ENCODE results near the gene HNRNPA3.
"Not testable (repeated sequence)": the region's sequence is repeated elsewhere in the genome, so short reads cannot be mapped to it uniquely, and the experiment has no call there.

HNRNPA3 gene

DNA sequence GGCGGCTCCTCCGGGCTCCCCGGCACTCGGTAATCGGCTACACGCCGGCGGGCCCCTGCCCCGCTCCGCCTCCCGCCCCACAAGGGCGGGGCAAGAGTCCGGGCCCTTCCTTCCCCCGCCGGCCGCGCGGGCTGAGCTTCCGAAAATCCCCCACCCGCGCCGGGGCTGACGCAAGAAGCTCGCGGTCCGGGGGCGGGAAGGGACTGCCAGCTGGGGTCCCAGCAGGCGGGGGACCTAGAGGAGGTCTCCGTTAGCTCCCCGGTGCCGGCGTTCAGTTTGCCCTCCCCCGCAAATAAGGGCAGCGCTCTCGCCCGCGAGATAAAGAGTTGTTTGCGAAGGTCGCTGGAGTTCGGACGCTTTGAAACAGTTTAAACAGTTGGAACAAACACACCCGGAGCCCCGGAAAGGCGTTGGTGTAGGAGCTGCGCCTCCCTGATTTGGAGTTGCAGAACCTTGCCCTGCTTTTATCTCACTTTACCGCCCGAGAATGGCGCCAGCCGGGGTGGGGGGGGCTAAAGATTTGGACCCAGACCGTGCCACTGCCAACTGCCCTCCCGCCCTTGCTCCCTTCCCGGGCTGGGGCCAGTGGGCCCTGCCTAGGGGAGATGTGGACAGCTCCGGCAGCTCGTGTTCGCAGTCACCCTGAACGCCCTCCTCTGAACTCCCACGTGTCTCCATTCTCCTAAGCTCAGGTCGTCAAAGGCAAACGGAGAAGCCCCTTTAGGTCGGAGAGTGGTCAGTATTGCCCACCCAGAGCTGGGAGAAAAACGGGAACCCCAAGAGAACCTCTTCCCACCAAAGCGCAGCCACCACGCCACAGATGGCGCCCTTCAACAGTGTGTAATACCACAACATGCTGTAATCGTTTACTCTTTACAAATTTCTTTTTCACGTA lies 52.3 kb downstream of the HNRNPA3 start, which contains the start of gene NFE2L2:
Gene NFE2L2 (minus strand): TSS at position 35 of the 895 bp plus-strand sequence. CDS start 151 bp downstream, outside the sequence.
- peaks cover 12% of the 10 kb centered on the region for H3K36me3 ChIP-seq (ENCODE audit: control insufficient read depth, insufficient read depth, low read length)
- peaks cover 18% of the 10 kb centered on the region for H3K4me1 ChIP-seq (ENCODE audit: control insufficient read depth, insufficient read depth, low read length, poor library complexity, severe bottlenecking)
- no peaks in the 10 kb centered on the region for H3K9me3 ChIP-seq (ENCODE audit: control insufficient read depth, low read length)
- 0% methylated on average over 36 to 39 of the region's 66 CpGs for WGBS, 2 experiments (ENCODE audit: insufficient coverage in 2 of 2)
- peak within 1 kb of the TSS; percentile 91 for H3K4me3 ChIP-seq (ENCODE audit: extremely low read depth, insufficient read depth, low read length, poor library complexity, severe bottlenecking)
- H3K27ac ChIP-seq (ENCODE audit: low read depth, low read length, severe bottlenecking), result peak within 1 kb of the TSS; percentile 98

DNA sequence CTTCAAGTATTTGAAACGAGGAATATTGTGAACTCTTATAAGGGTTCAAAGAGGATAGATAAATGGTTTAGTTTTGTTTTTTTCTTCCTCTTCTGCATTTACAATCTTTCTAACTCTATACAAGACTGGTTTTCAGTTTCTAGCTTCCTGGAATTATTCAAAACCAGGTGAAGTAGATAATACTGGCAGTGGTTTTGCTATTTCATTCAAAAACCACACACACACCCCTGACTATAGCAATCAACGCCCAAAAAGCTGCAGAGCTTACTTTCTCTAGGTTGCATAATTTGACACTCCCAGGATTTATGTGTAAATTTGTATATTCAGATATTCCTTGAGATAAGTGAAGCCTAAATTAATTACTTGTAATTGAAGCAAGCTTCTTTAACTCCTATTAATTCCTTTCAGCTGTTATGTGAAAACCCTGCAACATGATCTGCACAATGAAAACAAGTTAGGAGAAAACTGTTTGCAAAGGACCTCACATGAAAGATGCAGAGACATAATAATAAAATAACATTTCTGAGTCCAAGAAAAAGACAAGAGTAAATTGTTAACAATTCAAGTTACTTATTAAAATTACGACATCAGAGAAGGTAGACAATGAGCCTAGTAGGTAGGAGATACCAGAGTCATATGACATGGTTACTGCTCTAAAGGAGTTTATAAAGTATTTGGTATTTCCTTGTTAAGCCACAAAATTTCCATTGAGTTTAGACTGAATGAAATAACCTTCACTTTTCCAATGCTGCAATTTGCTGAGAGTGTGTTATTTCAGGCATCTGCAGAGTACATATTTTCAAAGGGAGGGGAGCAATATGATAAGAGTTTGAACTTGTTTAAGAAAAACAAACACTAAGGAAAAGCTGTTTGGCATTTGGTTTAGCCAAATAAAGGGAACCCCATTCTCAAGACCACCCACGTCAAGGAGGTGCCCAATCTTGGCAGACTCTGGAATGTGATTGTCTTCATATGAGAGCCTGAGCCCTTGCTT lies 53.5 kb downstream of the HNRNPA3 start:
- H3K4me3 ChIP-seq (ENCODE audit: extremely low read depth, insufficient read depth, low read length, poor library complexity, severe bottlenecking), result no peak overlapping the region
- peaks cover 18% of the 10 kb centered on the region for H3K4me1 ChIP-seq (ENCODE audit: control insufficient read depth, insufficient read depth, low read length, poor library complexity, severe bottlenecking)
- WGBS, 2 experiments (ENCODE audit: insufficient coverage in 2 of 2), result 80 to 83% methylated on average over 1 of the region's 4 CpGs
- H3K9me3 ChIP-seq (ENCODE audit: control insufficient read depth, low read length), result no peaks in the 10 kb centered on the region
- peaks cover 5% of the 10 kb centered on the region for H3K36me3 ChIP-seq (ENCODE audit: control insufficient read depth, insufficient read depth, low read length)
- H3K27ac ChIP-seq (ENCODE audit: low read depth, low read length, severe bottlenecking), result no peak overlapping the region

DNA sequence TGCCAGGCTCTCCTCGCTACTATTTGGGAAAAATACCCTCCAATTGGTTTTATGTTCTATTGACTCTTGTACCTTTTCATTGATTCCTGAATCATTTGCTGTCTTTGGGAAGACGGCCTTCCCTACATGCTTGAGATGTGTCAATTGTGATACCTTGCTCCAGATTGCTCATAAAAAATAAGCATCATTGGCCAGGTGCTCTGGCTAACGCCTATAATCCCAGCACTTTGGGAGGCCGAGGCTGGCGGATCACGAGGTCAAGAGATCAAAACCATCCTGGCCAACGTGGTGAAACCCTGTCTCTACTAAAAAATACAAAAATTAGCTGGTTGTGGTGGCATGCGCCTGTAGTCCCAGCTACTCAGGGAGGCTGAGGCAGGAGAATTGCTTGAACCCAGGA lies 54.4 kb downstream of the HNRNPA3 start:
- WGBS, 2 experiments (ENCODE audit: insufficient coverage in 2 of 2), result 98 to 100% methylated on average over 7 of the region's 8 CpGs
- H3K4me3 ChIP-seq (ENCODE audit: extremely low read depth, insufficient read depth, low read length, poor library complexity, severe bottlenecking); H3K27ac ChIP-seq (ENCODE audit: low read depth, low read length, severe bottlenecking): not testable (repeated sequence)

DNA sequence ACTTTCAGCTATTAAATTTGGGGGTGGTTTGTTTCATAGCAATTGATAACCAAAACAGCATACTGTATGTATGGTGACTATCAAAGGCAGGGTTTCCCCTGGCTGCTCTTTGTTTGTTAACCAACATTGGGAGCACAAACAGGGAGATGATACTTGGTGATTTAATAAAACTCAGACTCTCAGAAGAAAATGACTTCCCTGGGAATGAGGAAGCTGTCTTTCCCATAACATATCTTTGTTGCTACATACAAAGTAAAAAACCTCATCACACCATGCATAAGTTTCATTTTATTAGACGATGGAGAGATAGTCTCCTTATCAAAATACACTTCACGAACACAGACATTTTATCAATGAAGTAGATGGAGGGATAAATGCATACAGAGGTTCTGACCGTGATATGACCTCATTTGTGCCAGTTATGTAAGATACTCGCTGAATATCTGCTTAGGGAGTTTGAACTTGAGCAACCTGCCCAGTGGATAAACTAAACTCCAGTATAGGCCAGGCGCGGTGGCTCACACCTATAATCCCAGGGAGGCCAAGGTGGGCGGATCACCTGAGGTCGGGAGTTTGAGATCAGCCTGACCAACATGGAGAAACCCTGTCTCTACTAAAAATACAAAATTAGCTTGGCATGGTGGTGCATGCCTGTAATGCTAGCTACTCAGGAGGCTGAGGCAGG lies 55.7 kb downstream of the HNRNPA3 start:
- H3K4me1 ChIP-seq (ENCODE audit: control insufficient read depth, insufficient read depth, low read length, poor library complexity, severe bottlenecking), result peaks cover 15% of the 10 kb centered on the region
- no peak overlapping the region for H3K27ac ChIP-seq (ENCODE audit: low read depth, low read length, severe bottlenecking)
- no peak overlapping the region for H3K4me3 ChIP-seq (ENCODE audit: extremely low read depth, insufficient read depth, low read length, poor library complexity, severe bottlenecking)
- WGBS, 2 experiments (ENCODE audit: insufficient coverage in 2 of 2), result 88 to 97% methylated on average over 3 to 6 of the region's 8 CpGs
- no peaks in the 10 kb centered on the region for H3K9me3 ChIP-seq (ENCODE audit: control insufficient read depth, low read length)
- H3K36me3 ChIP-seq (ENCODE audit: control insufficient read depth, insufficient read depth, low read length), result no peaks in the 10 kb centered on the region

More for the DNA sequence above, 54.4 kb downstream of the HNRNPA3 start:
- H3K36me3 ChIP-seq (ENCODE audit: control insufficient read depth, insufficient read depth, low read length); H3K9me3 ChIP-seq (ENCODE audit: control insufficient read depth, low read length): not testable (repeated sequence)
- peaks cover 15% of the 10 kb centered on the region for H3K4me1 ChIP-seq (ENCODE audit: control insufficient read depth, insufficient read depth, low read length, poor library complexity, severe bottlenecking)

DNA sequence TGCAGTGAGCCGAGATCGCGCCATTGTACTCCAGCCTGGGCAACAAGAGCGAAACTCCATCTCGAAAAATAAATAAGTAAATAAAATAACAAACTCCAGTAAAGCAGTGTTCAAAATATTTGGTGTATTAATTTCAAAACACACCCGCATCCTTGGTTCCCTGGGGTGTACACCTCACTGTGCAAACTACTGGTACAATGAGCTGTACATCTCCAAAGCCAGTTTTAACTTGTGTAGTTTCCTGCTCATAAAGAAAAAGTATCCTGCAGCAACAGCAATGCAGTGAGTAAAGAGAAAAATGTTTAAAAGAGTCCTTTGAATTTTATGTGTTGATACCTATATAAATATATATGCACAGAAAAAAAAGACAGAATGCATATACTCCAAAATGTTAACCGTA lies 56.3 kb downstream of the HNRNPA3 start:
- H3K4me1 ChIP-seq (ENCODE audit: control insufficient read depth, insufficient read depth, low read length, poor library complexity, severe bottlenecking), result peaks cover 15% of the 10 kb centered on the region
- no peaks in the 10 kb centered on the region for H3K36me3 ChIP-seq (ENCODE audit: control insufficient read depth, insufficient read depth, low read length)
- H3K27ac ChIP-seq (ENCODE audit: low read depth, low read length, severe bottlenecking), result no peak overlapping the region
- H3K9me3 ChIP-seq (ENCODE audit: control insufficient read depth, low read length), result no peaks in the 10 kb centered on the region
- WGBS, 2 experiments (ENCODE audit: insufficient coverage in 2 of 2), result 100% methylated on average over 1 of the region's 7 CpGs; no CpG with 5 or more reads in 1 of the 2 experiments
- H3K4me3 ChIP-seq (ENCODE audit: extremely low read depth, insufficient read depth, low read length, poor library complexity, severe bottlenecking), result no peak overlapping the region

DNA sequence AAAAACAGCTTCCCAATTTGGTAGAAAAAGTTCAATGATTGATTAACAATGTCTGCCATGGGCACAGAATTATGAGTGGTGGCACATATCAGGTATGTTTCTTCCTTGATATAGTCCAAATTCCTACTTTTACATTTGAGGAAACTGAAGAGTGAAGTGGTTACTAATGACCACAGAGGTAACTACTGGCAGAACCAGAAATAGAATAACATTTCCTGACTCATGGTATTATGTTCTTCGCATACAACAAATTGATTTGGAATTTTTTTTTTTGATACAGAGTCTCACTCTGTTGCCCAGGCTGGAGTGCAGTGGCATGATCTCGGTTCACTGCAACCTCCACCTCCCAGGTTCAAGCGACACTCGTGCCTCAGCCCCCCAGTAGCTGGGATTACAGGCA lies 57.9 kb downstream of the HNRNPA3 start:
- no peak overlapping the region for H3K4me3 ChIP-seq (ENCODE audit: extremely low read depth, insufficient read depth, low read length, poor library complexity, severe bottlenecking)
- no peaks in the 10 kb centered on the region for H3K9me3 ChIP-seq (ENCODE audit: control insufficient read depth, low read length)
- no peak overlapping the region for H3K27ac ChIP-seq (ENCODE audit: low read depth, low read length, severe bottlenecking)
- 96 to 100% methylated on average over 2 to 4 of the region's 4 CpGs for WGBS, 2 experiments (ENCODE audit: insufficient coverage in 2 of 2)
- H3K36me3 ChIP-seq (ENCODE audit: control insufficient read depth, insufficient read depth, low read length), result no peaks in the 10 kb centered on the region
- peaks cover 12% of the 10 kb centered on the region for H3K4me1 ChIP-seq (ENCODE audit: control insufficient read depth, insufficient read depth, low read length, poor library complexity, severe bottlenecking)

DNA sequence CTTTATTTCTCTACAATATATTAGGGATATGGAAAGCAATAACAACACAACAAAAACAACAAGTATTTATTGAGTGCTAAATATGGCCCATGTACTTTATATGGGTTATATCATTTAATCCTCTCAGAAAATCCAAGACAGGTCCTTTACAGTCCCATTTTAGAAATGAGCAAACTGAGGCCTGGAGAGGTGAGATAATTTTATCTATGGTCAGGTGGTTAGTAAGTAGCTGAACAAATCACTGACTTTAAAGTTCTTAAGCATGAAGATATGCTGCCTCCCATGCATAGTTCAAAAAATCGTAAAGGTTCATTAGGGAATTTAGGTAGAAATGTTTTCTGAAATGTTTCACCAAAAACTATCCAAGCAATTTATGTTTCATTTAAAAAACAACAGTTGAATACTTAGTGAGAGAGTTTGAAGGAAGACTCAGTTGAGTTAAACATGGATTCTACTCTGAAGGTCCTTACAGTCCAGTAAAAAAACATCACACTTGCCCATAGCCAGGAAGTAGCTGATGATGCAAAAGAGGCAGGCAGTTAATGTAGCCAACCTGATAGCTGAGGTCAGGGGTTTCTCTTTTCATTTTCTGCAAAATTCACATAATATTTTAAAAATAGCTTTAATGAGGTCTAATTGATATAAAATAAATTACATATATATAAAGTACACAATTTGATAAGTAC lies 59.5 kb downstream of the HNRNPA3 start:
- Histone ChIP-seq H3K9me3 (ENCODE audit: control insufficient read depth, low read length) (no peaks in the 10 kb centered on the region), H3K4me1 (ENCODE audit: control insufficient read depth, insufficient read depth, low read length, poor library complexity, severe bottlenecking) (no peaks in the 10 kb centered on the region), H3K36me3 (ENCODE audit: control insufficient read depth, insufficient read depth, low read length) (no peaks in the 10 kb centered on the region), H3K4me3 (ENCODE audit: extremely low read depth, insufficient read depth, low read length, poor library complexity, severe bottlenecking) (no peak overlapping the region), H3K27ac (ENCODE audit: low read depth, low read length, severe bottlenecking) (no peak overlapping the region)
- no CpG with 5 or more reads among the region's 1 CpG for WGBS, 2 experiments (ENCODE audit: insufficient coverage in 2 of 2)

DNA sequence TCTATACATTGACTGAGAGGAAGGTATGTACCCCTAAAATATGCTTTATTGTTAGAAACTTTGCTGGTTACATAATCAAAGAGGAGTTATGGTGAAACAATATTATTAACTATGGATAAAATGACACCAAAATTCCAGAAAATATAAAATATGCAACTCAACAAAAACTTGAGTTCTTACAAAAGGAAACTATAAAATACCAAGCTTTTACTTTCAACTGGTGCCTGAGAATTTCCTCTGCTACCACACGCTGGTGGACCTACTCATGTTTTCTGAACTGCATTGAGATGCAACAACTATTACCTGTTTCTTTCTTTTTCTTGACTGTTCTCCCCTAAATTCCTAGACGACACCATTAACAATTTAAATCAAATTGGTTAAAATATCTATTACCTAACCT lies 60.2 kb downstream of the HNRNPA3 start:
- H3K36me3 ChIP-seq (ENCODE audit: control insufficient read depth, insufficient read depth, low read length), result no peaks in the 10 kb centered on the region
- no peak overlapping the region for H3K27ac ChIP-seq (ENCODE audit: low read depth, low read length, severe bottlenecking)
- no peak overlapping the region for H3K4me3 ChIP-seq (ENCODE audit: extremely low read depth, insufficient read depth, low read length, poor library complexity, severe bottlenecking)
- no peaks in the 10 kb centered on the region for H3K4me1 ChIP-seq (ENCODE audit: control insufficient read depth, insufficient read depth, low read length, poor library complexity, severe bottlenecking)
- 92% methylated on average over 1 of the region's 2 CpGs; no CpG with 5 or more reads in 1 of the 2 experiments for WGBS, 2 experiments (ENCODE audit: insufficient coverage in 2 of 2)
- no peaks in the 10 kb centered on the region for H3K9me3 ChIP-seq (ENCODE audit: control insufficient read depth, low read length)

DNA sequence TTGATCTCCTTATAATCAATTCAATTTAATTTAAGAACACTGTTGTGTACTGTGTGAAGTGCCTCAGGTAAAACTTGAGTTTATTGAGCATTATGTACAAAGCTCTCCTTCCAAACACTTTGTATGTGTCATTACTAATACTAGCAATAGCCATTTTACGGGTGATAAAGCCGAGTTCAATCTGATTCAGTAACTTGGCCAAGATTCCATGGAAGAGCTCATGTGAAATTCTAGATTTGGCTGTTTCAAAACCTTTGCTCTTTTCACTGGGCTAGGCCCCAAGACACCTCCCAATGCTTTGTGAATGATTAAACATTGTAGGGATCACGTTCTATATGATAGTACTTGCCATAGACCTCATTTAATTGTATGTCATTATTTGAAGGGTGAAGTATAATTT lies 60.8 kb downstream of the HNRNPA3 start:
- no peaks in the 10 kb centered on the region for H3K9me3 ChIP-seq (ENCODE audit: control insufficient read depth, low read length)
- H3K27ac ChIP-seq (ENCODE audit: low read depth, low read length, severe bottlenecking), result no peak overlapping the region
- H3K36me3 ChIP-seq (ENCODE audit: control insufficient read depth, insufficient read depth, low read length), result no peaks in the 10 kb centered on the region
- H3K4me3 ChIP-seq (ENCODE audit: extremely low read depth, insufficient read depth, low read length, poor library complexity, severe bottlenecking), result no peak overlapping the region
- no peaks in the 10 kb centered on the region for H3K4me1 ChIP-seq (ENCODE audit: control insufficient read depth, insufficient read depth, low read length, poor library complexity, severe bottlenecking)
- no CpG with 5 or more reads among the region's 3 CpGs for WGBS, 2 experiments (ENCODE audit: insufficient coverage in 2 of 2)
